ENCODE measurements around the gene FOSL1. TPM values are rescaled to one million over a fixed set of nuclear protein-coding genes. Genes with fewer than 3 reads are reported as not detected.

FOSL1 gene
- total RNA-seq, 1 experiment from 2014 or later = 20.5 TPM

DNA sequence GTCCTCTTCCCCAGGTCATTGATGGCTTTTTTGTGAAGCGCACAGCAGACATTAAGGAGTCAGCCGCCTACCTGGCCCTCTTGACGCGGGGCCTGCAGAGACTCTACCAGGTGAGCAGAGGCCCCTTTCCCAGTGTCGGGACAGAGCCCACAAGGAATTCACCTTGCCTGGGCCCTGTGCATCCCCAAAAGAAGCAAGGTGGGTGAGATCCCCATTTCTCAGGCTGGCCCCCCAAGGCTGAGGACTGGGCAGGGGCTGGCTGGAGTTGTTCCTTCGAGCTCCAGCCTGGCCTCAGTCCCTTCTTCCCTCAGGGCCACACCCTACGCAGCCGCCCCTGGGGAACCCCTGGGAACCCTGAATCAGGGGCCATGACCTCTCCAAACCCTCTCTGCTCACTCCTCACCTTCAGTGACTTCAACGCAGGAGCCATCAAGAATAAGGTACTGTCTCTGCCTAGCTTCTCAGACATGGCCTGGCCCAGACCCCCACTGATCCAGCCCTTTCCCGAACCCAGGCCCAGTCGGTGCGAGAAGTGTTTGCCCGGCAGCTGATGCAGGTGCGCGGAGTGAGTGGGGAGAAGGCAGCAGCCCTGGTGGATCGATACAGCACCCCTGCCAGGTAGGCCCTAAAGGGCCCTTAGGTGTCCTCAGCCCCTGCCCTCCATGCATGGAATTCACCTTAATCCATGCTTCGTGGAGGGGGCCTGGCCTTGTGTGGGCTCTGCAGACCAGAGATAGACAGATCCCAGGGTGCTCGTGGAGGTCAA, 35.3 kb downstream of the FOSL1 start:
- DNase-seq (ENCODE audit: low spot score) (no peak), ATAC-seq (no peak)
- Mint-ChIP-seq H3K27ac (no peak overlapping the region), H3K36me3 (peaks cover 20% of the 10 kb centered on the region), H3K4me3 (no peak overlapping the region), H3K9me3 (no peaks in the 10 kb centered on the region), H3K4me1 (peaks cover 19% of the 10 kb centered on the region), H3K27me3 (ENCODE audit: low read depth) (peaks cover 19% of the 10 kb centered on the region)
- ChIA-PET POLR2A (no interaction called here), CTCF (interaction anchor here (16.6 kb wide), 1 partner anchor 24 kb away, joined by 539 read pairs; the partner anchor contains the start of genes CCDC85B and FIBP)
- TF ChIP-seq MXD4 (CRISPR knock-in tag; IDR thresholded peaks at IDR 0.05; ENCODE audit: borderline replicate concordance) (no peak), ZNF416 (CRISPR knock-in tag; IDR thresholded peaks at IDR 0.05) (no peak), KAT7 (CRISPR knock-in tag; IDR thresholded peaks at IDR 0.05; ENCODE audit: borderline replicate concordance) (no peak), CREB1 (CRISPR knock-in tag; IDR thresholded peaks at IDR 0.05) (no peak), CBFB (CRISPR knock-in tag; IDR thresholded peaks at IDR 0.05; ENCODE audit: low read depth) (no peak), ZNF423 (CRISPR knock-in tag; IDR thresholded peaks at IDR 0.05) (no peak), TP53 (CRISPR knock-in tag; IDR thresholded peaks at IDR 0.05) (no peak), ZNF138 (CRISPR knock-in tag; conservative IDR thresholded peaks at IDR 0.05) (no peak)
- TF ChIP-seq, protein P1, sequence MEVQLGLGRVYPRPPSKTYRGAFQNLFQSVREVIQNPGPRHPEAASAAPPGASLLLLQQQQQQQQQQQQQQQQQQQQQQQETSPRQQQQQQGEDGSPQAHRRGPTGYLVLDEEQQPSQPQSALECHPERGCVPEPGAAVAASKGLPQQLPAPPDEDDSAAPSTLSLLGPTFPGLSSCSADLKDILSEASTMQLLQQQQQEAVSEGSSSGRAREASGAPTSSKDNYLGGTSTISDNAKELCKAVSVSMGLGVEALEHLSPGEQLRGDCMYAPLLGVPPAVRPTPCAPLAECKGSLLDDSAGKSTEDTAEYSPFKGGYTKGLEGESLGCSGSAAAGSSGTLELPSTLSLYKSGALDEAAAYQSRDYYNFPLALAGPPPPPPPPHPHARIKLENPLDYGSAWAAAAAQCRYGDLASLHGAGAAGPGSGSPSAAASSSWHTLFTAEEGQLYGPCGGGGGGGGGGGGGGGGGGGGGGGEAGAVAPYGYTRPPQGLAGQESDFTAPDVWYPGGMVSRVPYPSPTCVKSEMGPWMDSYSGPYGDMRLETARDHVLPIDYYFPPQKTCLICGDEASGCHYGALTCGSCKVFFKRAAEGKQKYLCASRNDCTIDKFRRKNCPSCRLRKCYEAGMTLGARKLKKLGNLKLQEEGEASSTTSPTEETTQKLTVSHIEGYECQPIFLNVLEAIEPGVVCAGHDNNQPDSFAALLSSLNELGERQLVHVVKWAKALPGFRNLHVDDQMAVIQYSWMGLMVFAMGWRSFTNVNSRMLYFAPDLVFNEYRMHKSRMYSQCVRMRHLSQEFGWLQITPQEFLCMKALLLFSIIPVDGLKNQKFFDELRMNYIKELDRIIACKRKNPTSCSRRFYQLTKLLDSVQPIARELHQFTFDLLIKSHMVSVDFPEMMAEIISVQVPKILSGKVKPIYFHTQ (CRISPR knock-in tag; IDR thresholded peaks at IDR 0.05) = no peak

DNA sequence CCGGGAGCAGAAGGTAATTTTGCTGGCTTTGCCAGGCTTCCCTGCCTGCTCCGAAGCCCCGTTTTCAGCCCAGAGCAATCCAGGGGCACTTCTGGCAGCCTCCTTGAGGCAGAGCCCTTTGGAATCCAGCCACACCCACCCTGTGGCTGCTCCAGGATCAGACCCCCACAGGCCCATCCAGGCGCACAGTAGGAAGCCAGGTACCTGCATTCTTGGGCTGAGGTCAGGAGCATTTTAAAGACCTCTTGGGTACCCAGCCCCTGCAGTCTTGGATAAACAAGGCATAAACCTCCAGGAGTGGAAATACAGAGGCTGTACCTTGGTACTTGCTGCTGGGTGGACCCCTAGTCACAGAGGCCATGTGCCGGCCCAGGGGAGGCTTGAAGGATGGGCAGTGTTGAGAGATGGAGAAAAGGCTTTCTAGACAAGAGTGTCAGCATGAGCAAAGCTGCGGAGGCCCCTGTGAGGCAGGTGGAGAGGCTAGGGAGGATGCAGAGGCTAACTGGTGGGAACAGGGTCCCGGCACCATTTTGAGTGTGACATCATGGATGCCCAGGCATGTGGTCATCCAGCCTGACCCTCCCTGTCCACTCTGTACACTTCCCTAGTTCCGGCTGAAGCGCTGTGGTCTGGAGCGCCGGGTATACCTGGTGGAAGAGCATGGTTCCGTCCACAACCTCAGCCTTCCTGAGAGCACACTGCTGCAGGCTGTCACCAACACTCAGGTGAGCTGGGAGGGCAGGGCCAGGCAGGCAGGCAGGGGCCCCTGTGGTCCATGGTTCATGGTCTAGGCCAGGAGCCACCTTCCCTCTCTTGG, 36.1 kb downstream of the FOSL1 start:
- H3K9me3 Mint-ChIP-seq = no peaks in the 10 kb centered on the region
- peaks cover 11% of the 10 kb centered on the region for H3K27me3 Mint-ChIP-seq (ENCODE audit: low read depth)
- no peak overlapping the region for H3K27ac Mint-ChIP-seq
- CTCF ChIA-PET = interaction anchor here (16.6 kb wide), 1 partner anchor 25 kb away, joined by 539 read pairs; the partner anchor contains the start of genes CCDC85B and FIBP
- DNase-seq (ENCODE audit: low spot score) (no peak), ATAC-seq (no peak)
- POLR2A ChIA-PET = no interaction called here
- no peak overlapping the region for H3K4me3 Mint-ChIP-seq
- H3K4me1 Mint-ChIP-seq = peaks cover 19% of the 10 kb centered on the region
- peaks cover 20% of the 10 kb centered on the region for H3K36me3 Mint-ChIP-seq
- TF ChIP-seq NFYB (CRISPR knock-in tag; conservative IDR thresholded peaks at IDR 0.05; ENCODE audit: low read depth) (no peak), ZNF121 (CRISPR knock-in tag; IDR thresholded peaks at IDR 0.05) (no peak), NFE2L1 (CRISPR knock-in tag; IDR thresholded peaks at IDR 0.05) (no peak), FOXP1 (CRISPR knock-in tag; IDR thresholded peaks at IDR 0.05; ENCODE audit: borderline replicate concordance) (no peak), GABPB1 (CRISPR knock-in tag; IDR thresholded peaks at IDR 0.05) (no peak), TCF7 (CRISPR knock-in tag; IDR thresholded peaks at IDR 0.05; ENCODE audit: low read depth) (no peak), SOX15 (CRISPR knock-in tag; IDR thresholded peaks at IDR 0.05) (no peak), RORB (CRISPR knock-in tag; IDR thresholded peaks at IDR 0.05) (no peak), JAZF1 (CRISPR knock-in tag; IDR thresholded peaks at IDR 0.05) (no peak), JUN (CRISPR knock-in tag; IDR thresholded peaks at IDR 0.05) (no peak), MYBL2 (CRISPR knock-in tag; IDR thresholded peaks at IDR 0.05) (no peak), KAT7 (CRISPR knock-in tag; IDR thresholded peaks at IDR 0.05; ENCODE audit: borderline replicate concordance) (no peak)
- TF ChIP-seq, protein P2, sequence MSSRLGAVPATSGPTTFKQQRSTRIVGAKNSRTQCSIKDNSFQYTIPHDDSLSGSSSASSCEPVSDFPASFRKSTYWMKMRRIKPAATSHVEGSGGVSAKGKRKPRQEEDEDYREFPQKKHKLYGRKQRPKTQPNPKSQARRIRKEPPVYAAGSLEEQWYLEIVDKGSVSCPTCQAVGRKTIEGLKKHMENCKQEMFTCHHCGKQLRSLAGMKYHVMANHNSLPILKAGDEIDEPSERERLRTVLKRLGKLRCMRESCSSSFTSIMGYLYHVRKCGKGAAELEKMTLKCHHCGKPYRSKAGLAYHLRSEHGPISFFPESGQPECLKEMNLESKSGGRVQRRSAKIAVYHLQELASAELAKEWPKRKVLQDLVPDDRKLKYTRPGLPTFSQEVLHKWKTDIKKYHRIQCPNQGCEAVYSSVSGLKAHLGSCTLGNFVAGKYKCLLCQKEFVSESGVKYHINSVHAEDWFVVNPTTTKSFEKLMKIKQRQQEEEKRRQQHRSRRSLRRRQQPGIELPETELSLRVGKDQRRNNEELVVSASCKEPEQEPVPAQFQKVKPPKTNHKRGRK (CRISPR knock-in tag; IDR thresholded peaks at IDR 0.05; ENCODE audit: borderline replicate concordance) = no peak
- TF ChIP-seq, protein P3, sequence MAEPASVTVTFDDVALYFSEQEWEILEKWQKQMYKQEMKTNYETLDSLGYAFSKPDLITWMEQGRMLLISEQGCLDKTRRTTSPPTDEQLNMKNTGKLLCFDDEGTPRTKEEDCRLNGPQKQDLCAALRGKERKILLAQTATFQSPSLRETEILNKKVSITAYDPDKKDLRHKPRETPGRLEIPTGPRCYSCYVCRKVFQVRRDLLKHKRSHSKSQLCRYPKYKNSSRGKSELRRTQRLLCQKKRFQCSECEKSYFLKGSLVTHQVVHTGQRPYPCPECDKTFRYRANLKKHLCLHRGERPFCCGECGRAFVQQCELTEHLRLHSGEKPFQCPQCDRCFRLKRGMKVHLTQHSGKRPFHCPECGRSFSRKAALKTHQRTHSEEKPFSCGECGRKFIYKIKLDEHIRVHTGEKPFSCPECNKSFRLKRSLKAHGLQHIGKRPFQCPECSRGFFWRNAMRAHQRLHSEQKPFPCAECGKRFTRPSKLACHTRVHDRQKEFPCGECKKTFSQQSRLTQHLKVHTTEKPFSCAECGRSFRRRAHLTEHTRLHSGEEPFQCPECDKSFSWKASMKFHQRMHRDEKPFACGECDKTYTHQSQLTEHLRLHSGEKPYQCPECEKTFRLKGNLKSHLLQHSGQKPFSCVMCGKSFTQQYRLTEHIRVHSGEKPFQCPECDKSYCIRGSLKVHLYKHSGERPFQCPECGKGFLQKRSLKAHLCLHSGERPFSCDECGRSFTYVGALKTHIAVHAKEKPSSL (CRISPR knock-in tag; conservative IDR thresholded peaks at IDR 0.05) = no peak
- TF ChIP-seq, protein P4, sequence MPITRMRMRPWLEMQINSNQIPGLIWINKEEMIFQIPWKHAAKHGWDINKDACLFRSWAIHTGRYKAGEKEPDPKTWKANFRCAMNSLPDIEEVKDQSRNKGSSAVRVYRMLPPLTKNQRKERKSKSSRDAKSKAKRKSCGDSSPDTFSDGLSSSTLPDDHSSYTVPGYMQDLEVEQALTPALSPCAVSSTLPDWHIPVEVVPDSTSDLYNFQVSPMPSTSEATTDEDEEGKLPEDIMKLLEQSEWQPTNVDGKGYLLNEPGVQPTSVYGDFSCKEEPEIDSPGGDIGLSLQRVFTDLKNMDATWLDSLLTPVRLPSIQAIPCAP (CRISPR knock-in tag; IDR thresholded peaks at IDR 0.05) = no peak
- TF ChIP-seq, protein P5, sequence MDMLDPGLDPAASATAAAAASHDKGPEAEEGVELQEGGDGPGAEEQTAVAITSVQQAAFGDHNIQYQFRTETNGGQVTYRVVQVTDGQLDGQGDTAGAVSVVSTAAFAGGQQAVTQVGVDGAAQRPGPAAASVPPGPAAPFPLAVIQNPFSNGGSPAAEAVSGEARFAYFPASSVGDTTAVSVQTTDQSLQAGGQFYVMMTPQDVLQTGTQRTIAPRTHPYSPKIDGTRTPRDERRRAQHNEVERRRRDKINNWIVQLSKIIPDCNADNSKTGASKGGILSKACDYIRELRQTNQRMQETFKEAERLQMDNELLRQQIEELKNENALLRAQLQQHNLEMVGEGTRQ (CRISPR knock-in tag; IDR thresholded peaks at IDR 0.05) = no peak
- TF ChIP-seq, protein P6, sequence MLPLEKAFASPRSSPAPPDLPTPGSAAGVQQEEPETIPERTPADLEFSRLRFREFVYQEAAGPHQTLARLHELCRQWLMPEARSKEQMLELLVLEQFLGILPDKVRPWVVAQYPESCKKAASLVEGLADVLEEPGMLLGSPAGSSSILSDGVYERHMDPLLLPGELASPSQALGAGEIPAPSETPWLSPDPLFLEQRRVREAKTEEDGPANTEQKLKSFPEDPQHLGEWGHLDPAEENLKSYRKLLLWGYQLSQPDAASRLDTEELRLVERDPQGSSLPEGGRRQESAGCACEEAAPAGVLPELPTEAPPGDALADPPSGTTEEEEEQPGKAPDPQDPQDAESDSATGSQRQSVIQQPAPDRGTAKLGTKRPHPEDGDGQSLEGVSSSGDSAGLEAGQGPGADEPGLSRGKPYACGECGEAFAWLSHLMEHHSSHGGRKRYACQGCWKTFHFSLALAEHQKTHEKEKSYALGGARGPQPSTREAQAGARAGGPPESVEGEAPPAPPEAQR (CRISPR knock-in tag; IDR thresholded peaks at IDR 0.05) = no peak
